OCI-LY1 (cell line): ENCODE measurements around the gene RPL27A.

Experiments used
- H2AFZ ChIP-seq: fragments of 200-600 bp; sonication (generic), shearing (Covaris generic); 2 replicates; pipeline ENCODE4 v1.6.0; 2014; ENCODE audit warnings: antibody characterized with exemption, mild to moderate bottlenecking, low read length
- H3F3A ChIP-seq: fragments of 200-600 bp; sonication (generic), shearing (Covaris generic); 2 replicates; pipeline ENCODE4 v1.6.0; 2014; ENCODE audit warnings: mild to moderate bottlenecking, antibody characterized with exemption, low read length, moderate library complexity; ENCODE audit not compliant: insufficient read depth
- H3K27ac ChIP-seq: fragments of 200-600 bp; sonication (generic); 2 replicates; pipeline ENCODE4 v1.5.1; 2014; ENCODE audit warnings: low read length, mixed run types, mild to moderate bottlenecking, low read depth; ENCODE audit not compliant: poor library complexity, severe bottlenecking
- H3K27me3 ChIP-seq: fragments of 200-600 bp; sonication (generic); 2 replicates; pipeline ENCODE4 v1.6.0; 2014; ENCODE audit warnings: antibody characterized with exemption, mild to moderate bottlenecking, low read length, moderate library complexity; ENCODE audit not compliant: insufficient read depth
- H3K36me3 ChIP-seq: fragments of 200-600 bp; sonication (generic); 2 replicates; pipeline ENCODE4 v1.6.1; 2014; ENCODE audit warnings: mild to moderate bottlenecking, antibody characterized with exemption, low read length, moderate library complexity, mixed read lengths; ENCODE audit not compliant: insufficient read depth
- H3K4me1 ChIP-seq: fragments of 200-600 bp; sonication (generic); 2 replicates; pipeline ENCODE4 v1.5.1; 2014; ENCODE audit warnings: mild to moderate bottlenecking, low read length, moderate library complexity; ENCODE audit not compliant: insufficient read depth, severe bottlenecking
- H3K4me2 ChIP-seq: fragments of 200-600 bp; sonication (generic), shearing (Covaris generic); 2 replicates; pipeline ENCODE4 v1.6.1; 2014; ENCODE audit warnings: low read length
- H3K4me3 ChIP-seq: fragments of 200-600 bp; sonication (generic); 2 replicates; pipeline ENCODE4 v1.5.1; 2014; ENCODE audit warnings: low read length, low read depth, mild to moderate bottlenecking, mixed read lengths; ENCODE audit not compliant: poor library complexity, severe bottlenecking
- H3K79me2 ChIP-seq: fragments of 200-600 bp; shearing (Covaris generic); 2 replicates; pipeline ENCODE4 v1.6.1; 2016; ENCODE audit warnings: mixed run types, low read length, mixed read lengths; ENCODE audit not compliant: insufficient read depth
- H3K9ac ChIP-seq: fragments of 200-600 bp; sonication (generic), shearing (Covaris generic); 2 replicates; pipeline ENCODE4 v1.6.1; 2014; ENCODE audit warnings: mild to moderate bottlenecking, low read length, mixed read lengths
- H3K9me2 ChIP-seq: fragments of 200-600 bp; sonication (generic), shearing (Covaris generic); 2 replicates; pipeline ENCODE4 v1.6.1; 2014; ENCODE audit warnings: low read depth, mild to moderate bottlenecking, low read length, mixed read lengths
- H3K9me3 ChIP-seq: fragments of 200-600 bp; shearing (Covaris generic); 2 replicates; pipeline ENCODE4 v1.6.1; 2014; ENCODE audit warnings: low read length, mixed read lengths
- H4K20me1 ChIP-seq: fragments of 200-600 bp; sonication (generic), shearing (Covaris generic); 2 replicates; pipeline ENCODE4 v1.6.0; 2016; ENCODE audit warnings: mild to moderate bottlenecking, low read length; ENCODE audit not compliant: insufficient read depth
- CTCF ChIP-seq: fragments of 200-600 bp; sonication (generic), shearing (Covaris generic); IDR thresholded peaks from 2 replicates; pipeline ENCODE4 v1.5.1; 2017; ENCODE audit warnings: mild to moderate bottlenecking, antibody characterized with exemption, low read length, moderate library complexity, mixed read lengths
- EZH2 ChIP-seq: fragments of 200-600 bp; sonication (generic), shearing (Covaris generic); IDR thresholded peaks from 2 replicates; pipeline ENCODE4 v1.8.0; 2017; ENCODE audit warnings: borderline replicate concordance, mixed run types, mild to moderate bottlenecking, antibody characterized with exemption, low read length, moderate library complexity, mixed read lengths

Gene RPL27A

GRCh38 chr11:8731647-8732323, 49.2 kb downstream of the RPL27A start:
- Histone ChIP-seq H2AFZ (no peak overlapping the region), H3K9ac (no peak overlapping the region), H3K9me2 (no peaks in the 10 kb centered on the region), H3F3A (no peaks in the 10 kb centered on the region), H3K9me3 (no peaks in the 10 kb centered on the region), H3K79me2 (no peaks in the 10 kb centered on the region), H3K27me3 (no peaks in the 10 kb centered on the region), H4K20me1 (no peaks in the 10 kb centered on the region), H3K36me3 (no peaks in the 10 kb centered on the region), H3K4me1 (no peaks in the 10 kb centered on the region), H3K4me2 (no peak overlapping the region), H3K4me3 (no peak overlapping the region), H3K27ac (no peak overlapping the region)
- TF ChIP-seq EZH2 (no peak), CTCF (no peak)

- H3K4me3 ChIP-seq = no peak overlapping the region
- no peaks in the 10 kb centered on the region for H3K9me2 ChIP-seq
- no peaks in the 10 kb centered on the region for H3K4me1 ChIP-seq
- H4K20me1 ChIP-seq = no peaks in the 10 kb centered on the region
- H3K4me2 ChIP-seq = no peak overlapping the region
- TF ChIP-seq EZH2 (no peak), CTCF (no peak)
- no peaks in the 10 kb centered on the region for H3K36me3 ChIP-seq
- no peaks in the 10 kb centered on the region for H3K27me3 ChIP-seq
- H3F3A ChIP-seq = no peaks in the 10 kb centered on the region
- no peak overlapping the region for H3K27ac ChIP-seq
- no peaks in the 10 kb centered on the region for H3K79me2 ChIP-seq
- H3K9ac ChIP-seq = no peak overlapping the region
- no peak overlapping the region for H2AFZ ChIP-seq
- no peaks in the 10 kb centered on the region for H3K9me3 ChIP-seq
Observed at GRCh38 chr11:8732324-8732670, 49.7 kb downstream of the RPL27A start.

GRCh38 chr11:8732748-8733241, 50.2 kb downstream of the RPL27A start:
- H3K4me3 ChIP-seq = no peak overlapping the region
- no peaks in the 10 kb centered on the region for H3F3A ChIP-seq
- TF ChIP-seq CTCF = no peak
- no peak for TF ChIP-seq EZH2
- no peaks in the 10 kb centered on the region for H3K27me3 ChIP-seq
- H3K9ac ChIP-seq = no peak overlapping the region
- no peaks in the 10 kb centered on the region for H3K9me3 ChIP-seq
- H2AFZ ChIP-seq = no peak overlapping the region
- H3K9me2 ChIP-seq = no peaks in the 10 kb centered on the region
- H3K4me1 ChIP-seq = no peaks in the 10 kb centered on the region
- H3K27ac ChIP-seq = no peak overlapping the region
- H3K79me2 ChIP-seq = no peaks in the 10 kb centered on the region
- H3K4me2 ChIP-seq = no peak overlapping the region
- H4K20me1 ChIP-seq = no peaks in the 10 kb centered on the region
- no peaks in the 10 kb centered on the region for H3K36me3 ChIP-seq
